ENCODE data around the gene RBMS3.

DNA sequence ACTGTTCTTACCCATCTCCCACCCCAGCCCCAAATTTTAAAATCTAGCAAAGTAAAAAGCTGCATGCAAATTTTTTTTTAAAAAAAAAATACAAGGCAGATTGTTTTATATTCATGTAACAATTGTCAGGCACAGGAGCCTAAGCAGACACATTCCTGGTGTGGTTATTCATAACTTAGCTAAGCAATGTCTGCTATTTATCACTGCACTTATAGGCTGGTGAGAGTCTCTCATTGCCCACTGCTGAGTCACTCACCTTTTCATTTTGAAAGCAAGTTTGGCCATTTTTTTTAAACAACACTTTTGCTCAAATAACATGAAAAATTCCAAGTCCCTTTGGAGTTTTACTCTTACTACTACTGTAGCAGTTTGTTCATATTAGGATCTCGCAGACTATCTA is 413.9 kb downstream of the RBMS3 start:
- TF ChIP-seq SRF (IDR thresholded peaks at IDR 0.05; ENCODE audit: low read depth, low read length) (no peak), POU5F1 (IDR thresholded peaks at IDR 0.05; ENCODE audit: low read depth, low read length) (no peak)
- TF ChIP-seq, protein P1, sequence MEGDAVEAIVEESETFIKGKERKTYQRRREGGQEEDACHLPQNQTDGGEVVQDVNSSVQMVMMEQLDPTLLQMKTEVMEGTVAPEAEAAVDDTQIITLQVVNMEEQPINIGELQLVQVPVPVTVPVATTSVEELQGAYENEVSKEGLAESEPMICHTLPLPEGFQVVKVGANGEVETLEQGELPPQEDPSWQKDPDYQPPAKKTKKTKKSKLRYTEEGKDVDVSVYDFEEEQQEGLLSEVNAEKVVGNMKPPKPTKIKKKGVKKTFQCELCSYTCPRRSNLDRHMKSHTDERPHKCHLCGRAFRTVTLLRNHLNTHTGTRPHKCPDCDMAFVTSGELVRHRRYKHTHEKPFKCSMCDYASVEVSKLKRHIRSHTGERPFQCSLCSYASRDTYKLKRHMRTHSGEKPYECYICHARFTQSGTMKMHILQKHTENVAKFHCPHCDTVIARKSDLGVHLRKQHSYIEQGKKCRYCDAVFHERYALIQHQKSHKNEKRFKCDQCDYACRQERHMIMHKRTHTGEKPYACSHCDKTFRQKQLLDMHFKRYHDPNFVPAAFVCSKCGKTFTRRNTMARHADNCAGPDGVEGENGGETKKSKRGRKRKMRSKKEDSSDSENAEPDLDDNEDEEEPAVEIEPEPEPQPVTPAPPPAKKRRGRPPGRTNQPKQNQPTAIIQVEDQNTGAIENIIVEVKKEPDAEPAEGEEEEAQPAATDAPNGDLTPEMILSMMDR (IDR thresholded peaks at IDR 0.05; ENCODE audit: control extremely low read depth in 1 of 3, insufficient read depth in 1 of 3, low read depth in 1 of 3, low read length in 3 of 3): no peak
